Measurements from ENCODE around the gene TRIM34.
"Not testable (repeated sequence)": the region's sequence is repeated elsewhere in the genome, so short reads cannot be mapped to it uniquely, and the experiment has no call there.

TRIM34 gene

DNA sequence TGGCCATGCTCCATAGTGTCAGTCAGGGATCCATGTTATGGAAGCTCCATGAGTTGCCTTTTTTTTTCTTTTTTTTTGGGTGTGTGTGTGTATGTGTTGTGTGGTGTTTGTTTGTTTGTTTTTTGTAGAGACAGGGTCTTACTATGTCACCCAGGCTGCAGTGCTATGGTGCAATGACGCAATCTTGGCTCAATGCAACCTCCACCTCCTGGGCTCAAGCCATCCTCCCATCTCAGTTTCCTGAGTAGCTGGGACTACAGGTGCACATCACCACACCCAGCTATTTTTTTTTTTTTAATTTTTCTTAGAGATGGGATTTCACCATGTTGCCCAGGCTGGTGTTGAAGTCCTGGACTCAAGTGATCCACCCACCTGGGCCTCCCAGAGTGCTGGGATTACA is 63.7 kb downstream of the TRIM34 start:
- DNase-seq = no peak

DNA sequence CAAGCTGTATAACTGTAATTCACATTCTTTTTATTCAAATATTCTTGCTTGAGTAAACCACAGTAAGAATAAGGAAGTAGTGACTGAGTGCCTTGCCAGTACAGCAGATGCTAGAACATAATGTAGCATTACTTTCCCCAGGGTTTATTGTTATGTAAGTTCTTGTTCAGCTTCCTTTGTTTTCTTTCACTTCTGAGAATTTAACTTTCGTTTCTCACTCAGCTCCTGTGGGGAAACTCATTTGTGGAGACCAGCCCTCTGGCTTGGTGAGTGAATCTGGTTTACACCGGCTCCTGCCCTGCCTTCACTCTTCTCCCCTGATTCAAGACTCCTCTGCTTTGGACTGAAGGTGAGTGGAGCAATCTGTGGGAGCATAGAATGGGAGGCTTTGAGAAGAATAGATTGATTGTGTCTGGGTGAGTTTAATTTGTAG is 64.8 kb downstream of the TRIM34 start, which contains the start of gene TRIM22:
TSS of gene TRIM22 (plus strand) at position 240 of the 433 bp plus-strand sequence. CDS start 6,443 bp downstream, outside the sequence.
- peak; percentile 59 for DNase-seq

DNA sequence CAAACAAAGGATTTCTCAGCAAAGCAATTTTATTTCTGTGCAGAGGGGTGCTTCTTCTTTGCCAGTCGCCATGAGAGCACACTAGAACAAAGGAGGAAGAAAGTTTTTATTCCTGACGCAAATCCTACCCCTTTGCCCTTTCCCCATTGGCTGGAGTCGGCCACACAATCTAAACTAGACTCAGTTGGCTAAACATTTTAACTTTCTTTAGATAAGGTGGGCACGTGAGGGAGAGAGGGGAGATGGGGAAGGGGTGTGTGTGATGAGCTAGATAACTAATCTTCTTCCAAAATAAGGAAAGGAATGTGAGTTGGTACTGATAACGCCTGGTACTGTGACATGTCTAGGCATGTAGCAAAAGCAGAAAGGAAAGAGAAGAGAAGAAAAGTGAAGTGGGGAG is 65.4 kb downstream of the TRIM34 start:
- DNase-seq = no peak

DNA sequence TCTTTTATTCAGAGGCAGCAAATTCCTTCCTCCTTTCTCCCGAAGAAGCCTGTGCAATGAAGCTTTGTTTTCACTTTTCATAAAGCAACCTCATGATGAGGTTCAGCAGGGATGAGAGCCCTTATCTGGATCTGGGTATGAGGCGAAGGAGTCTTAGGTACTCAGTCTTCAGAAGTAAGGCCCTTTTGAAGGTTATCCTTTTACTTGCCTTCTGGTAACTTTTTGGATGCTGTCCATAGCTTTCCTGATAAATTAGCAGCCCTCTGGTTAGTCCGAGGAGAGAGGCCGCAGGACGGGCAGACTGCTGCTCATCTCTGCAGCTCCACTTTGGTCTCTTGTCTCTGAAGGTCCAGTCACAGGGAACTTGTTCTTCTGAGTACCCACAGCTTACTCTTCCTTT is 65.9 kb downstream of the TRIM34 start:
- DNase-seq = peak; percentile 13

DNA sequence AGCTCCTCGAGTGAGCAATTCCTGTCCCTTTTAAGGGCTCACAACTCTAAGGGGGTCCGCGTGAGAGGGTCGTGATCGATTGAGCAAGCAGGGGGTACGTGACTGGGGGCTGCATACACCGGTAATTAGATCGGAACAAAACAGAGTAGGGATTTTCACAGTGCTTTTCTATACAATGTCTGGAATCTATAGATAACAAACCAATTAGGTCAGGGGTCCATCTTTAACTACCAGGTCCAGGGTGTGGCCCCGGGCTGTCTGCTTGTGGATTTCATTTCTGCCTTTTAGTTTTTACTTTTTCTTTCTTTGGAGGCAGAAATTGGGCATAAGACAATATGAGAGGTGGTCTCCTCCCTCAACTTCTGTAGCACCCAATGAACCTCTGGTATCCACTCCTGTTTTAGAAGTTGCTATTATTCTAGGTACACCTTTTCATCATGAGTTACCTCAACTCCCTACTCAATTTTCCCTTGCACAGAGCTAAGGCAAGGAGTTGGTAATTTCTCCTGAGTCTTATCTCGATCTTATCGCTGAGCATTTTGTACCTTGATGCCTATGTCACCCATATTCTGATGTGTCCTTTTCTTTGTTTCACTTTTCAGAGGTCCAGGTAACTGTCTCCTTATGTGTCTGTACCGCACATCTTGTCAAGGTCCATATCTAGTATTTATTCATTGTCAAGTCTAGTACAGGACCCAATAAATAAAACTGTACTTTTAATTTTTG is 66.6 kb downstream of the TRIM34 start:
- not testable (repeated sequence) for DNase-seq

DNA sequence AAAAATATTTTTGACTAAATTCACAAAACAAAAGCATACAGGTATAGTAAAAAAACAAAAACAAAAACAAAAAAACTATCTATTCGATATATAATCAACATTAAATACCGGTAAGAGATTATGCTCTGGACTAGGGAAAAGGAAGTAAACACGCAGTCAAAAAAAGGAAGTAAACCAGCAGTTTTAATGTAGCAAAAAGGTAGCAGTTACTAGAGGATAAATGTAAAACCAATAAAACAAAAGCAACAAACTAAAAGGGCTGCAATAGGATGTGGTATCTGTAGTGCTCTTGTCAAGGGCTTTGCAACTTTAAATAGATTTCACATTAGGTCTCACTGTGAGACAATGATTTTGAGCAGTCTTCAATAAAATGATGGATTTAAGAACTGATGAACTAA is 67.2 kb downstream of the TRIM34 start:
- DNase-seq = no peak
